ENCODE data around the gene TNK2. TPM values are rescaled to one million over a fixed set of nuclear protein-coding genes. Genes with fewer than 3 reads are reported as not detected.

The TNK2 gene
- total RNA-seq, 1 experiment from 2014 or later: 55.1 TPM

DNA sequence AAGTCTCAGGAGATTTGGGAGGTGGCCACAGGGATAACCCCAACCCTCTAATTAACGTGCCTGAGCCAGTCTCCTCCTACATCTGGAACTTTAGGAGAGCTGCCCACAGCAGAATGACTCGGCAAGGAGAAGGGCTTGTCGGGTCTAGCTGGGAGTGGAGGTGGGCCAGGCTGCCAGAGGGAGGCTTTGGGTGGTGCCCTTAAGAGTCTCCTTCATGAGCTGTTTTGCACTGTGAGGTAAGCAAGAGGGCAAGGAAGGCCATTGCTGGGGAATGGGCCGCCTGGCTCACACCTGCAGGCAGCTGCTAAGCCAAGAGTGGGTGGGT, 3.6 kb upstream of the TNK2 start:
- no peak for ATAC-seq

More for the DNA sequence above, 3.6 kb upstream of the TNK2 start:
- no peak for DNase-seq (ENCODE audit: low read depth, low spot score)
- Histone ChIP-seq H3K79me2 (ENCODE audit: insufficient read depth, low read length) (peaks cover 13% of the 10 kb centered on the region; the same call in 1 of the 2 replicates), H3K9me3 (ENCODE audit: control insufficient read depth in 1 of 2, insufficient read depth in 1 of 2, low read depth in 1 of 2, low read length in 2 of 2) (no peaks in the 10 kb centered on the region), H3K4me1 (ENCODE audit: control insufficient read depth in 1 of 2, insufficient read depth in 2 of 2, low read length in 2 of 2) (peaks cover 29 to 59% of the 10 kb centered on the region in 2 experiments), H3K4me3 (replicated peaks in 1 of 2; ENCODE audit: low read depth in 1 of 2, low read length in 2 of 2) (no peak overlapping the region), H3K27ac (ENCODE audit: low read depth, low read length) (peak overlapping the region; percentile 31; the same call in 1 of the 2 replicates), H4K20me1 (ENCODE audit: insufficient read depth) (no peaks in the 10 kb centered on the region), H2AFZ (ENCODE audit: low read depth, low read length, poor library complexity, severe bottlenecking) (no peak overlapping the region), H3K4me2 (ENCODE audit: low read length) (peak overlapping the region; percentile 50), H3K36me3 (ENCODE audit: control insufficient read depth in 1 of 2, insufficient read depth in 2 of 2, low read length in 2 of 2) (no peaks in the 10 kb centered on the region), H3K9me2 (ENCODE audit: insufficient read depth) (no peaks in the 10 kb centered on the region), H3K27me3 (ENCODE audit: insufficient read depth, low read length) (no peaks in the 10 kb centered on the region), H3K9ac (ENCODE audit: low read length) (no peak overlapping the region)
- intact Hi-C loops (cut with micrococcal nuclease): no loop called here
- BruUV-seq (replicated peaks): no TSS peak
- ChIA-PET RAD21 (ENCODE audit: low non-redundant PET in 1 of 2, low total read pairs in 2 of 2, uncharacterized antibody in 2 of 2, unreplicated experiment in 2 of 2) (no interaction called here), POLR2A (no interaction called here), CTCF (interaction anchor here (1.4 to 1.5 kb wide), 3 partner anchors 17 to 52 kb away, joined by 4 to 5 read pairs (median 4); no protein-coding TSS in a partner anchor)
- no peak for TF ChIP-seq ZBTB33 (IDR thresholded peaks at IDR 0.05; ENCODE audit: extremely low read depth, insufficient replicate concordance, low read length)
- TF ChIP-seq FOSL1 (IDR thresholded peaks at IDR 0.05; ENCODE audit: low read depth): no peak
- no peak for TF ChIP-seq RAD21 (IDR thresholded peaks at IDR 0.05; ENCODE audit: low read depth)
- no peak for TF ChIP-seq POLR2AphosphoS5 (IDR thresholded peaks at IDR 0.05; ENCODE audit: low read depth, low read length)
- TF ChIP-seq EZH2 (IDR thresholded peaks at IDR 0.05): no peak
- TF ChIP-seq YY1 (IDR thresholded peaks at IDR 0.05; ENCODE audit: extremely low read depth, insufficient replicate concordance, low read depth, low read length): no peak
- TF ChIP-seq CBX3 (IDR thresholded peaks at IDR 0.05; ENCODE audit: low read depth): no peak
- no peak for TF ChIP-seq ATF3 (IDR thresholded peaks at IDR 0.05)
- TF ChIP-seq SIN3A (IDR thresholded peaks at IDR 0.05; ENCODE audit: low read depth): no peak
- no peak for TF ChIP-seq TCF7L2 (IDR thresholded peaks at IDR 0.05; ENCODE audit: borderline replicate concordance, extremely low read depth, insufficient read depth, insufficient read length)
- TF ChIP-seq, protein P1, sequence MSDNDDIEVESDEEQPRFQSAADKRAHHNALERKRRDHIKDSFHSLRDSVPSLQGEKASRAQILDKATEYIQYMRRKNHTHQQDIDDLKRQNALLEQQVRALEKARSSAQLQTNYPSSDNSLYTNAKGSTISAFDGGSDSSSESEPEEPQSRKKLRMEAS (IDR thresholded peaks at IDR 0.05): no peak
- TF ChIP-seq, protein P2, sequence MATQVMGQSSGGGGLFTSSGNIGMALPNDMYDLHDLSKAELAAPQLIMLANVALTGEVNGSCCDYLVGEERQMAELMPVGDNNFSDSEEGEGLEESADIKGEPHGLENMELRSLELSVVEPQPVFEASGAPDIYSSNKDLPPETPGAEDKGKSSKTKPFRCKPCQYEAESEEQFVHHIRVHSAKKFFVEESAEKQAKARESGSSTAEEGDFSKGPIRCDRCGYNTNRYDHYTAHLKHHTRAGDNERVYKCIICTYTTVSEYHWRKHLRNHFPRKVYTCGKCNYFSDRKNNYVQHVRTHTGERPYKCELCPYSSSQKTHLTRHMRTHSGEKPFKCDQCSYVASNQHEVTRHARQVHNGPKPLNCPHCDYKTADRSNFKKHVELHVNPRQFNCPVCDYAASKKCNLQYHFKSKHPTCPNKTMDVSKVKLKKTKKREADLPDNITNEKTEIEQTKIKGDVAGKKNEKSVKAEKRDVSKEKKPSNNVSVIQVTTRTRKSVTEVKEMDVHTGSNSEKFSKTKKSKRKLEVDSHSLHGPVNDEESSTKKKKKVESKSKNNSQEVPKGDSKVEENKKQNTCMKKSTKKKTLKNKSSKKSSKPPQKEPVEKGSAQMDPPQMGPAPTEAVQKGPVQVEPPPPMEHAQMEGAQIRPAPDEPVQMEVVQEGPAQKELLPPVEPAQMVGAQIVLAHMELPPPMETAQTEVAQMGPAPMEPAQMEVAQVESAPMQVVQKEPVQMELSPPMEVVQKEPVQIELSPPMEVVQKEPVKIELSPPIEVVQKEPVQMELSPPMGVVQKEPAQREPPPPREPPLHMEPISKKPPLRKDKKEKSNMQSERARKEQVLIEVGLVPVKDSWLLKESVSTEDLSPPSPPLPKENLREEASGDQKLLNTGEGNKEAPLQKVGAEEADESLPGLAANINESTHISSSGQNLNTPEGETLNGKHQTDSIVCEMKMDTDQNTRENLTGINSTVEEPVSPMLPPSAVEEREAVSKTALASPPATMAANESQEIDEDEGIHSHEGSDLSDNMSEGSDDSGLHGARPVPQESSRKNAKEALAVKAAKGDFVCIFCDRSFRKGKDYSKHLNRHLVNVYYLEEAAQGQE (IDR thresholded peaks at IDR 0.05; ENCODE audit: low read depth): no peak
- no peak for TF ChIP-seq CEBPB (IDR thresholded peaks at IDR 0.05; ENCODE audit: low read depth)
- no peak for TF ChIP-seq SP1 (IDR thresholded peaks at IDR 0.05; ENCODE audit: low read depth)
- no peak for TF ChIP-seq EGR1 (IDR thresholded peaks at IDR 0.05; ENCODE audit: low read depth)

All from HCT116 (cell line).